ENCODE results near the gene ABLIM1.

Gene ABLIM1

DNA sequence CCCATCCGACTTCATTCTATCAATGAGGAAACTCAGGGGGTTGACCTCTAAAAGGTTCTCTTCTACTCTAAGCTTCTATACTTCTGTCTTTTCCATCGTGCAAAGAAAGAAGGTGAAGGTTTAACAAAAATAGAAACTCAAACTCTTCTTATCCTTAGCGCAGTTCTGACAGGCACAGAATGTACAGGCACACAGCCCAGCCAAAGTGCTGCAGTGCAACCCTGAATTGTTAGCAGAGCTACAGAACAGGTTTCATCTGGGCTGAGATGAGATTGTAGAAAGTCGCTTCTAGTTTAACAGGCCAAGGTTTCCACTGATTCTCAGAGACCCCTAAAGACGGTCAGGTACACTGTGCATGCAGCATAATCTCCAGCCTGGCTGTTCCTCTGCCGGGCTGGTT lies 174.5 kb downstream of the ABLIM1 start:
- no peak for FAIRE-seq

DNA sequence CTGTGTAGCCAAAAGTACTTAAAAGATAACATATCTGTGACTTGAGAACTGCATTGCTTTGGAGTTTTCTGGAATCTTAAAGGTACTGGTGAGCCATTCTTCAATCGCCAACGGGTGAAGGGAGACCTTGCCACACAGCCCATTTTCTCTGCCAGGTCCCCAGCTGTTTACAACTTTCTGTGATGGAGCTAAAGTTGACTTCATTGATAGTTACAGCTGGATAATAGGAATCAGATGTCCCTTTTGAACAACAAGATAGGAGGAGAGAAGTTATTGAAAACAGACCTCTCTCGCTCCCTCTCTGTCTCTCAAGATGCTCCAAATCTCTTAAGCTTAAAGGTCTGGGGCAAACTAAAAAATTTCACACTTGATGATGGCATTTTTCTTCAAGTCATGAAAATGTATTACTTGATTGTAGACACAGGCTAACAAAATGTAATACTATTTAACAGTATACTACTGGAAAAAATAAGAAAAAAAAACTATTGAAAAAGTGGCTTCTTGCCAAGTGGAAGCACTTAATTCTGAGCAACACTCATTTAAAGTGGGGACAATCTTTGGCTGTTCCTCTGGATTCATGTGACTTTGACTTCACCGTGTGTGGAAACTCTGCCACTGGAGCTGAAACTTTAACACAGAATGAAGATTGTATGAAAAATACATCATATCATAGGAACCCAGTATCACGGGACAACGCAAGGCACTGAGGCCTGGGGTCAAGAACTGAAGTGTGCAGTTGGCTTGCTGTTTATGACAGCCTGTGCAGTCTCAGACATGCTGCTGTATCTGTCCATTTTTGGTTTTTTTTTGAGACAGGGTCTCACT lies 175.4 kb downstream of the ABLIM1 start:
- FAIRE-seq: no peak

DNA sequence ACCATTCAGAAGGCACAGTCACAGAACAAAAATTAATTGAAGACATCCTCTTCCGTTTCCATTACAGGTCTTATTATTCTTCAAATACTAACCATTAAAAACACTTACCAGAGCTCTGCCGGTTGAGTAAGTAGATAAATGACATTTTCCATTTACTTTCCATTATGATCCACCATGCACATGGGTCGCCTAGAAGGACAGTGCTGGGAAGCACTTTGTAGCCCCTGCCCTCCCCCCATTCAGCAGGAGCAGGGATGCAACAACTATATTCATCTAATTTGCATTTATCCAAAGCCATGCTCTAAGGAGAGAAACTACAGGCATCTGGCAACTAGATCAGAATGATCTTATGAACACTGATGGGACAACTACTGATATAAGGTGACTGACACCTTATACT lies 177.0 kb downstream of the ABLIM1 start:
- FAIRE-seq: no peak

DNA sequence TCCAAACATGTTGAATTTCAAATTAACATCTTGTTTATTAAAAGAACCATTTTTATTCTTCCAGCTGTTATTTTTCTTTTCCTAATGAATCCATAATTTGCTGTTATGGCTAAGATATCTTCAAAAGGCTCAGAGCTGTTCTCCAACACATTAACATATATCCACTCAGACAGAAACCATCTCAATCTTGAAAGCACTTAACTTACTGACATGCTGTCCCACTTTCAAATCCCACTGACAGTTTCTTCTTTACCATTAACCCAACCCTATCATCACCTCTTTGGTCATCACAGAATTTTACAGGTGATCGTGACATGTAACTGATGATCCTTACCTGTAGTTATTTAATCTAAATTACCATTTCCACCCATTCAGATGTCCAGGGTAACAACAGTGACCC lies 178.2 kb downstream of the ABLIM1 start:
- no peak for FAIRE-seq

DNA sequence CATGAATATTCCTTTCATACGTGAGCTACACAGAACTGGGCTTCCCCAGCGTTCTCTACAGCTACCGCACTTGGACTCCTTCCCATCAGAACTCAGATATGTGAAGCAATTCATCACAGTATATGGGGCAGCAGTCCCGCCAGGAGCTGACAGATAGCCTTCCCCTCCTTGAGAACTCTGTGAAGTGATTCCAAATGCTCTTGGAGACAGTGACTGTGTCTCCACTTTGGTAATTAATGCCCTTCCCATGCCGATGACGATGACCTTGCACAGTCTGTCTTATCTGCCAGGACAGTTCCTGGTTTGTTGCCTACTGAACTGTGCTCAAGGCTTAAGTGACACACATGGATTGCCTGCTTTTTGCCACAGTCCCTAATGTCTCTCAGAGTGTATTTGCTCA lies 178.8 kb downstream of the ABLIM1 start:
- no peak for FAIRE-seq

DNA sequence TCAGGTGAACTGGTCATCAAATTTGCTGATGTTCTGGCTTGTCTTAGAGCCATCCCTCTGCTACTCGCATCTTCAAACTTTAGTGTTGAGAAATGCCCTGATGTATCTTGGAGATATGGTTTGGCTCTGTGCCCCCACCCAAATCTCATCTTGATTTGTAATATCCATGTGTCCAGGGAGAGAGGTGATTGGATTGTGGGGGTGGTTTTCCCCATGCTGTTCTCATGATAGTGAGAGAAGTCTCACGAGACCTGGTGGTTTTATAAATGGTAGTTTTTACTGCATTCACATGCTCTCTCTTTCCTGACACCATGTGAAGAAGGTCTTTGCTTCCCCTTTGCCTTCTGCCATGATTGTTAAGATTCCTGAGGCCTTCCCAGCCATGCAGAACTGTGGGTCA lies 179.8 kb downstream of the ABLIM1 start:
- no peak for FAIRE-seq

DNA sequence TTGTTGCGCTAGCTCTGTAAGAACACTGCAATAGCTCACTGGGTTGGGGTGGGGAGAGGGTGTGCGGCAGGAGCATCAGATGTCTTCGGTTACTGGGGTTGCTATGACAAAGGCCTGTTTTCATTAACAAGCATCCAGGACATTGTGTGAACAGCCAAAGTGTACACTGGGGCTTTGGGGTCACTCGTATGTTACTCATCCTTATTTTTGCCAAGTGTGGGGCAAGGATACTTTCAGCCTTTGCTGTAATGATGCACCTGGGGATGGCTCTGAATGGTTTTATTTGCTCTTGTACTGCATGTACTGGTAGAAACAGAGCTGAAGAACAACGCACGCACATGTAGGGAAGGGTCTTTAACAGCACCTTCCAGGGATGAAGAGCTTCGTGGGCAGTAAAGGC lies 180.8 kb downstream of the ABLIM1 start:
- FAIRE-seq: no peak

DNA sequence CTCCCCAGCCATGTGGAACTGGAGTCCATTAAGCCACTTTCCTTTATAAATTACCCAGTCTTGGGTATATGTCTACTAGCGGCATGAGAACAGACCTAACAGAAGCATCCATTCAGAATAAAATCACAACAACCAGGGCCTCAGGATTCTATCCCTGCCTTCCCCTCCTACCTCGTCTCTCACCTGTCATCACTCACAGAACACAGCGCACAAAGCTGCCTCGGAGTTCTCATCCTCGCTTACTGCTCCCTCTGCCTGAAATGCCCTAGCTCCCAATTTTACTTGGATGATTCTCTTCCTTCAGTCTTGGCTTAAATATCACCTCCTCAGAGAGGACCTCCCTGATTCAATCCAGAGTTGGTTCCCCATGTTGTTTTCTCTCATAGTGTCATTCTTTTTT lies 183.1 kb downstream of the ABLIM1 start:
- no peak for FAIRE-seq

DNA sequence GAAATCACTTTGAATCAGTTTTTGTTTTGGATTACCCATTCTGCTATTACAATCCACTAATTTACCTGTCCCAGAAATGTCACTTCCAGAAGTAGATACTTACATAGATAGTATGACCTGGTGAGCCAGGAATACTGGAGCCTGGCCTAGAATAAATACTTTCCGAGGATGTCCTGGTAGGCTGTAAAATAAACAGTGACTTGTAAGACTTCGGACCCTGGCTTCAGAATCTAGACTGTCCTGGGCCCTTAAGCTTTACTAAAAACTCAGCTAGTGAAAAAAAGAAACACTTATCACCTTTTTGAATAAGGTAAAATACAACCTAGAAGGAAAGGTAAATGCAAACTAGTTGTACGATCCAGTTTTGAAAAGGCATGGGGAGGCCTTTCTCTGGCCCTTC lies 184.3 kb downstream of the ABLIM1 start:
- no peak for FAIRE-seq

DNA sequence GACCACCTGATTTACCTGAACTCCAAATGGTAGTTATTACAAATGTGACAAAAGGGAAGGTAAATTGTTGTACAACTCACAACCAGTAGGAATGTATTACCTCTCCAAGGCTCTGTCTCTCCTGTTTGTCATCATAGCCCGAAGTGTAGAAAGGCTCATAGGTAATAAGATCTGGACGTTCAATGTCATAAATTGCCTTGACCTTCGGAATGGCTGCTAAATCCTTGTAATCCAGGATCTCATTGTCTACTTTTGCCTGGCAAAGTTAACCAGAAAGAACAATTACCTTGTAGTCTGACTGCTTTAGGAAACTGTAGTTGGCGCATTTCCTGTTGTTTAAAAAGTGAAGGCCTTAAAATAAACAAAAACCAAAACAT lies 185.2 kb downstream of the ABLIM1 start:
- FAIRE-seq: no peak

DNA sequence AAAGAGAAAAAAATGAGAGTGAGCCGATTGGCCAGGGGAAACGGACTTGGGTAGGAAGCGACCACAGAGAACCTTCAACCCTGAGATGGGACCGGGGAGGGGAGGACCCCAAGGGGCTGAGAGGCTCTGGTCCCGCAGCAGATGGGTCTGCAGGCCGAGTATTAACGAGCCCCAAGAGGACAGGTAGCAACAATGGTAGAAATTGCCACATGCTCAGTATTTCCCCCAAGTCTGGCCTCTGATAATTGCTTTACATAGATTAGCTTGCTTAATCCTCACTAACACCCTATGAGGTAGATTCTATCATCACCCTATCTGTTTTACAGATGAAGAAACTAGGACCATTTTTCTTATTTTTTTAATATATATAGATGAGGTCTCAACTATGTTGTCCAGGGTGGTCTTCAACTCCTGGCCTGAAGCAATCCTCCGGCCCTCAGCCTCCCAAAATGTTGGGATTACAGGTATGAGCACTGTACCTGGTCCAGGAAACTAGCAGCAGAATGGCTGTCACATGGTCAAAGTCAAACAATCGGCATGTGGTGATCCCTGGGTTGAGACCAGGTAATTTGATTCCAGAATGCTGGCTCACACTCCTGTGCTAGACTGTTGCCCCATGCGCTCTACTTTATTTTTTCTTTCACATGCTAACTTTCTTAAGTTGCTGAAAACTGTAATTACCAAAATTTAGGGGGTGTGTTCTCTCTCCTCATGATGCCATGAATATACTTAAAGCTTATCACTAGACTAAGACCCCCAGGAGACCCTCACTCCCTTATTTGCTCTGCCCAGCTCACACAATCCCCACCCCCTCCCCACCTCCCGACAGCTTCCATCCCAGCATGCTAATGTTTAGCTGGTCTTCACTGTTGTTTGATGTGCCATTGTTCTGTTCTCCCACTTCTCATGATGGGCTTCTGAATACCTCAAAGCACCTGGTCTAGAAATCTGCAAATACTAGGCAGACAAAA lies 185.9 kb downstream of the ABLIM1 start:
- FAIRE-seq: no peak

DNA sequence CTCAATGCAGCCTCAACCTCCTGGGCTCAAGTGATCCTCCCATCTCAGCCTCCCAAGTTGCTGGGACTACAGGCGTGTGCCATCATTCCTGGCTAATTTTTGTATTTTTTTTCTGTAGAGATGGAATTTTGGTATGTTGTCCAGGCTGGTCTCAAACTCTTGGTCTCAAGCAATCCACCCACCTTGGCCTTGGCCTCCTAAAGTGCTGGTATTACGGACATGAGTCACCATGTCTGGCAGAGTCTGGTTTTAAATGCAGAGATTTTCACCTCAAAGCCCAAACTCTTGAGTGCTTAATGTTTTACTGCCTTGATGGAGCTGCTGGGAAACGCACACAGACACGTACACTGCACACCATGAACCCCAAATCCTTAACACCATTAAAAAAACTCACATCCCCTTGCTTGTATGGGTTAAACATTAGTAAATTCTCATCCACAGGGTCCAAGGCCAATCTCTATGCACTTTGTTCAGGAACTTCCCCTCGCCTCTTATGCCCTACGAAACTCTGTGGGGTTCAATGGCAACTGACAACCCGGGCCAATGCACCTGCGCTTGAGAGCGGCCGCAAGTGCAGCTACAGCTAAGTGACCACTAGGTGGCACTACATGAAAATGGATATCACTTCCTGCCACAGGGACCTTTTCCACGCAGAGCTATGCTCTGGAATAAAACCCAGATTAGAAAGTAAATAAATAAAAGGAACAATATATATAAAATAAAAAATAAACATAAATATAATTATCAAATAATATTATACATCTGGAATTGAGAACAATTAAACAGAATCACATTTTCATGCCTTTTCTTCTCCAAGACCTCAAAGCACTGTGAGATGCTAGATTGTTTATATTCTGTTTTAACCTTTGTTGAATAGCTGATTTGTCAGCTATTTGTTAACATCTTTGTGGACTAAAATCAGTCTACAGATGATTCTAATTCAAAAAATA lies 186.8 kb downstream of the ABLIM1 start:
- peak; percentile 95 for FAIRE-seq

DNA sequence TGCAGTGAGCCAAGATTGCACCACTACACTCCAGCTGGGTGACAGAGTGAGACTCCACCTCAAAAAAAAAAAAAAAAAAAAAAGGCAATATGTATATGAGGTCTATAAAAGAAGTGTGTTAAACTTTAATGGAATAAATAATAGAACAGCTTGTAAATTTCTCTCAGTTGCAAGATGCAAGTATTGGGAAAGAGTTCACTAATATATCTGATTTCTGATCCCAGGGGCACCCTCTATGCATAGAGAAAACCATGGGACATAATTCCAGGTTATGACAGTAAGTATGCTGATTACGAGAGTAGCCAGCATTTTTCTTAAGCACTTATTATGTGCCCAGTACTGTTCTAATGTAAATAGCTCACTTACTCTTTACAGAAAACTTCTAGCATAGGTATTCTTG lies 187.7 kb downstream of the ABLIM1 start:
- no peak for FAIRE-seq

DNA sequence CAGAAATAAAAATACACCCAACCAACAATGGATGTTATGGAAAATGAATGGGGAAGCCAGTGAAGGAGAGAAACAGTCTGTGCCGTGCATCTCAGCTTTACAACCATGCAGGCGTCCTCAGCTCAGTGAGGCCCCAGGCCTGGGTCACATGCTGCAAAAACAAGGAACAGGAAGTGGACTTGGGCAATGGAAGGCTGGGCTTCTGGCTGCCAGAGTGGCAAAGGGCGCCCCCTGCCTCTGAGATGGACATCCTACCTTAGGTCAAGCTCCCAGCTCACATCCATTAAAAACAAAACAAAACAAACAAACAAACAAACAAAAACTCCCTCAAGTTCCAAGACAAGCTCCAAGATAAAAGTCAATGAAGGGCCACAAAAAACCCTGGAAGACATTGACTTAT lies 199.1 kb downstream of the ABLIM1 start:
- FAIRE-seq: no peak

DNA sequence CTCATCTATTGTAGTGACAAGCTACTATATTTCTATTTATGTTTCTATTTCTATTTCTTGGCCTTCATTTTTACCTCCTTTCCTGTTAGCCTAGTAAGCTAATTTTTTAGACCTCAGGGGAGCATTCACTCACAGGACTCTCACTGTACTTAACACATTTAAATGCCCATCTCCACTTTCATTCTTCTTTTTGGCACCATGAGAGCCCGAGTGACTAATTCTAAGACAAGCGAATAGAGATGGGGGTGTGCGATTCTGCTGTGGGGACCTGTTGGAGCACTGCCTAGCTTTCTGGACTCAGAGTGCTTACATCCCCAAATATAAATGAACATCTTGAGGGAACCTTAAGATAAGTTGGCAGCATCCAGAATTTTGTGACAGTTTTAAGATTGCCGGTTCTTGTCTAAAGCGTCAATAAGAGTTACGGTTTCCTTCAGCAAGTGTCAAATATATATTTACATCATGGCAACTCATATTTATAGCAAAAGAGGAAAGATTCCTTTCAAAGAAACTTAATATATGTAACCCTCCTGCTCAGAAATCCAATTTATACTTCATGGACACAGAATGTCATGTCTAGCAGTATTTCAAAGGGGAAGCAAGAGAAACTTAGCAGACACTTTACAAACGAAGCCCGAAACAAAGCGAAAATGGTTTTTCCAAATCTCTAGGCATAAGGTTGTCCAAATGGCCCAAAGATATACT lies 199.7 kb downstream of the ABLIM1 start:
- FAIRE-seq: no peak

DNA sequence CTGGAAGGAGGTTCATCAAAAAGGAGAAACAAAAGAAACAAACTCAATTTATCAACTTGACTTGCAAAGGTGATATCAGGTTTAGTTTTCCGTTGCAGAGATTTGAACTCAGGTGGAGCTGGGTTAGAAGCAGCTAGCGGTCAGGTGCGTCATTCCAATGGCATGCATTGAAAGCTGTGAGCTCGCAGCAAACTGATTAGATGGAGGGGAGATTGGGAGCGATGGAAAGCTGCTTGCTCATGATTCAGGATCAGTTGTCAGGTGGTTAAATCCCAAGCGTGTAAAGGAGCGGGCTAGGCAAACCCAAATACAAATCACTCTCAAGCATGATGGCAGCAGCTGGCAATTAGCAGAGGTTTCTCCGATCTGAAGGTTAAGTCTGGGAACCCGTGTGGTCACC lies 204.5 kb downstream of the ABLIM1 start:
- FAIRE-seq: no peak

DNA sequence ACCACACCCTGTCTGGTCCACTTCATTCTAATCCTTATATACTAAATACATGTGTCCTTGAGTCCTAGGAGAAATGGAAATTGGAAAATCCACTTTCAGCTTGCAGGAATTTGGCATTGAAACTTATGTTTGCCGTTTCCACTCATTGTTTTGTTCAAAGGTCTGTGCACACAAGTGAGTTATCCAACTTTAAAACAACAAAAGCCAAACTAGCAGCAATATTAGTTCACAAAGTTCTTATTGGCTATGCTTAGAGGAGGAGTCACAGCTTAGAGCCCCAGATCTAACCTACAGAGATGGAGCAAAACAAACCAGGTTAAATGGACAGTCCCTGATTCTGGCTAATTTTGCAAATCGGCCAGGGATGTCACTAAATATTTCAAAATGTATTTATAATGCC lies 209.2 kb downstream of the ABLIM1 start:
- FAIRE-seq: no peak

DNA sequence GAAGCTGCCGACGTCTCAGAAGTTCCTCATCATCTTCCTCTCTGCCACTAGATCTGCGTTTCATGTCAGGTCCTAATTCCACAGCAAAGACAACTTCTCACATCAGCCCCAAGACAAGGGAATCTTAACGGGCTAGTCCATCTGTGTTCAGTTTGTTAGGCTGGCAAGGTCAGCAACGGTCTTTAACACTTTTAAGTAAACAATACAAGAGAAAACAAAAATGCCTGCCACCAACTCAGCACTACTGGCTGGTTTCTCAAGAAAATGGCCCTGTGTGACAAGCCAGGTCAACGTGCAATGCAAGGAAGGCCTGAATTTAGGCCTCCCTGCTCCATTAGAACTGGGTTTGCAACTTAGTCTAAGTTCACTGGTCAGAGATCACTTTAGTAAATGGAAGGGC lies 212.7 kb downstream of the ABLIM1 start:
- no peak for FAIRE-seq

DNA sequence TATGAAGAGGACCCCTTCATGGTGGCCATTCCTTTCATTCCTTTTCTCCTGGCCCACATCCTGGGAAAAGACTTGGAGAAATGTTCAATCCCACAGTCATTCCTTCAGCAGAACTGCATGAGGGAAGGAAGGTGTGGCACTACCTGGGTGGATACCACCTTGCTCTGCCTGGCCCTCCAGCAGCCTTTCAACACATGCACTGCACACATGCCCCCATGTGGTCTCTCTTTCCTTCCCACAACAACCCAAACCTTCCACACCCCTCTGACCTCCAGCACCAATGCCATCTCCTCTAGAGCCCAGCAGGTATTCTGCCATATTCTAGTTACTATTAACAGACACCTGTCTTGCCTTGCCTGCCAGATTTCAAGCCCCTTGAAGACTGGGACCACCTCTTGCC lies 213.3 kb downstream of the ABLIM1 start:
- FAIRE-seq: no peak

DNA sequence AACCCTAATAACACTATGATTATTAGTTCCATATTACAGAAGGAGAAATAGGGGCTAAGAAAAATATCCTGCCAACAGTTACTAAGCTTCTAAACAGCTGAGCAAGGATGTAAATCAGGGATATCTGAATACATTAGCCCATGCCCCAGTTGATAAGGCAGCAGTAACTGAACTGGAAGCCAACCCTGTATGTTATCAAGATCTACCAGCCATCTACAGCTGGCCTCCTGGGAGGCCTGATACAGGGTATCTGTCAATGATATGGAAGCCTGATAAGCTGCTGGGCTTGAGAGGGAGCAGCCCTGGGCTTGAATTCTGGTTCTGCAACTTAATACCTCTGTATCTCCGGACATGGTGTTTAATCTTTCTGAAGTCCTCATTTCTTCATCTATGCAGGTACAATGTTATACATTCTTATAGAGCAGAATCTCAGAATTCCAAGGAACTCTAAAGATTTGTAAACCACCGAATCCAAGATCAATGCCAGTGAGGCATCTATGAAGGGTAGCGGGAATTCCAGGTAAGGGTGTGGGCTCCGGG lies 215.9 kb downstream of the ABLIM1 start:
- no peak for FAIRE-seq

DNA sequence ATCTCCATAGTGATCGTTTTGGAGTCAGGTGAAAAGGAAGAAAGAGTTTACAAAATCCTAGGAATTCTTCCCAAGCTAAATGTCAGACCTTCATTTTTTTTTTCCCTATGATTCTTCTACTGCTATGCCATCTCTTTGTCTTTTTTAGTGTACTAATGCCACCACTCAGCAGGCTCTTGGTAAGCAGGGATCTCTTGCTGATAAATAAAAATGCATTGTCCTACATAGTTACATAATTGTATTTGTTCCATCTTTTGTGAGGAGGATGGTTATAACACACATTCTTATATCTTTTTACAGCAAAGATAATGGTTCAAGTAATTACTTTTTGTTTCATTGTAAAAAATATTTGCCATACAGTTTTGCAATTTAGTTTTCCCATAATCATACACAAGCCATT lies 217.0 kb downstream of the ABLIM1 start:
- no peak for FAIRE-seq

All from A204.1 (cell line).